IMR-90 (cell line): ENCODE results near the gene HS6ST3. TPM values are rescaled to one million over a fixed set of nuclear protein-coding genes. Genes with fewer than 3 reads are reported as not detected.

Experiments
- ATAC-seq: fragments of 200-7000 bp; cut with Tn5 transposase; 2 replicates; pipeline ENCODE4 v1.9.1; 2020; ENCODE audit warnings: low read depth, mild to moderate bottlenecking, moderate library complexity
- BruUV-seq: library from RNA; stranded (reverse); fragments of 400-500 nt; replicated peaks from 2 replicates; lab custom pipeline; 2021; lab: Mats Ljungman, UMichigan
- CTCF ChIA-PET: fragments of 300-600 bp; formaldehyde crosslinking; extraction: SDS; loops from one replicate; lab custom pipeline; 2021; ENCODE audit warnings: antibody characterized with exemption; lab: Yijun Ruan, JAX
- POLR2A ChIA-PET: fragments of 300-600 bp; sonication (Branson Sonifier 250); formaldehyde crosslinking; loops from one replicate; lab custom pipeline; 2022; ENCODE audit warnings: antibody characterized with exemption; ENCODE audit not compliant: unreplicated experiment; lab: Charles Lee
- DNase-seq: peaks from one replicate; pipeline ENCODE4 v3.0.0; 2013
- H2AFZ ChIP-seq: replicated peaks from 2 replicates; pipeline ENCODE3; 2013; ENCODE audit warnings: low read length, mild to moderate bottlenecking; ENCODE audit not compliant: poor library complexity
- H2AK5ac ChIP-seq: 2 replicates; pipeline ENCODE4 v1.6.1; 2013; ENCODE audit warnings: low read depth, low read length, inconsistent platforms
- H2AK9ac ChIP-seq: replicated peaks from 2 replicates; pipeline ENCODE3; 2013; ENCODE audit warnings: mild to moderate bottlenecking, low read depth, low read length, moderate library complexity; ENCODE audit not compliant: poor library complexity
- H2BK120ac ChIP-seq: 2 replicates; pipeline ENCODE4 v1.6.1; 2013; ENCODE audit warnings: low read depth, low read length, inconsistent platforms
- H2BK15ac ChIP-seq: 3 replicates; pipeline ENCODE4 v1.6.1; 2013; ENCODE audit warnings: low read depth, low read length, inconsistent platforms
- H2BK20ac ChIP-seq: 2 replicates; pipeline ENCODE4 v1.6.1; 2013; ENCODE audit warnings: low read depth, mild to moderate bottlenecking, inconsistent platforms, low read length, moderate library complexity
- H2BK5ac ChIP-seq: 2 replicates; pipeline ENCODE4 v1.6.1; 2013; ENCODE audit warnings: mild to moderate bottlenecking, low read depth, low read length, inconsistent platforms; ENCODE audit not compliant: poor library complexity, severe bottlenecking
- H3K14ac ChIP-seq: replicated peaks from 2 replicates; pipeline ENCODE4 v1.6.1; 2013; ENCODE audit warnings: low read depth, low read length, inconsistent platforms
- H3K18ac ChIP-seq: 2 replicates; pipeline ENCODE4 v1.6.1; 2013; ENCODE audit warnings: low read depth, low read length, control low read depth
- H3K23ac ChIP-seq: 2 replicates; pipeline ENCODE4 v1.6.1; 2013; ENCODE audit warnings: low read depth, low read length, inconsistent platforms
- H3K27ac ChIP-seq: 2 replicates; pipeline ENCODE4 v1.5.1; 2013; ENCODE audit warnings: mild to moderate bottlenecking, control low read depth, low read length; ENCODE audit not compliant: insufficient read depth
- H3K27me3 ChIP-seq: 2 replicates; pipeline ENCODE4 v1.6.1; 2013; ENCODE audit warnings: low read length; ENCODE audit not compliant: control insufficient read depth, insufficient read depth
- H3K36me3 ChIP-seq: 2 replicates; pipeline ENCODE4 v1.6.1; 2013; ENCODE audit warnings: low read length, mixed read lengths; ENCODE audit not compliant: control insufficient read depth, insufficient read depth
- H3K4ac ChIP-seq: 2 replicates; pipeline ENCODE4 v1.6.1; 2013; ENCODE audit warnings: low read depth, low read length, inconsistent platforms
- H3K4me1 ChIP-seq: 2 replicates; pipeline ENCODE4 v1.6.1; 2013; ENCODE audit warnings: low read length, mixed read lengths; ENCODE audit not compliant: control insufficient read depth, insufficient read depth
- H3K4me2 ChIP-seq: 2 replicates; pipeline ENCODE4 v1.6.1; 2013; ENCODE audit warnings: low read depth, mild to moderate bottlenecking, control low read depth, low read length, moderate library complexity
- H3K4me3 ChIP-seq: 2 replicates; pipeline ENCODE4 v1.5.1; 2013; ENCODE audit warnings: low read depth, mild to moderate bottlenecking, control low read depth, low read length, moderate library complexity; ENCODE audit not compliant: insufficient read depth
- H3K56ac ChIP-seq: 2 replicates; pipeline ENCODE4 v1.6.1; 2013; ENCODE audit warnings: low read length, inconsistent platforms; ENCODE audit not compliant: insufficient read depth; ENCODE audit errors: extremely low read depth
- H3K79me1 ChIP-seq, 2 experiments: 2 replicates each; pipeline ENCODE4 v1.6.1; 2013; ENCODE audit warnings: low read length in 2 of 2, inconsistent platforms in 1 of 2, low read depth in 1 of 2
- H3K9ac ChIP-seq: 2 replicates; pipeline ENCODE4 v1.6.1; 2013; ENCODE audit warnings: low read depth, low read length, control low read depth
- H3K9me1 ChIP-seq: 2 replicates; pipeline ENCODE4 v1.6.1; 2013; ENCODE audit warnings: low read length, inconsistent platforms; ENCODE audit not compliant: insufficient read depth
- H3K9me3 ChIP-seq: 2 replicates; pipeline ENCODE4 v1.6.1; 2013; ENCODE audit warnings: low read length; ENCODE audit not compliant: control insufficient read depth, insufficient read depth
- H4K20me1 ChIP-seq: 2 replicates; pipeline ENCODE4 v1.6.1; 2013; ENCODE audit warnings: low read length, inconsistent platforms; ENCODE audit not compliant: insufficient read depth
- H4K5ac ChIP-seq: 2 replicates; pipeline ENCODE4 v1.6.1; 2013; ENCODE audit warnings: mild to moderate bottlenecking, low read depth, low read length, control low read depth
- H4K8ac ChIP-seq, 2 experiments: 2 replicates each; pipeline ENCODE4 v1.6.1; 2013; ENCODE audit warnings: low read depth in 2 of 2, low read length in 2 of 2, control low read depth in 1 of 2, inconsistent platforms in 1 of 2
- H4K91ac ChIP-seq: 2 replicates; pipeline ENCODE4 v1.6.1; 2013; ENCODE audit warnings: low read depth, low read length, inconsistent platforms; ENCODE audit not compliant: insufficient read depth
- MAZ ChIP-seq: IDR thresholded peaks from 2 replicates; pipeline ENCODE4 v1.6.1; 2012; ENCODE audit warnings: low read depth, mild to moderate bottlenecking, low read length, improper control_type of control experiment, moderate library complexity, borderline replicate concordance
- NFE2L2 ChIP-seq: fragments of 150-350 bp; IDR thresholded peaks from 2 replicates; pipeline ENCODE4 v1.6.1; 2016; ENCODE audit warnings: low read depth, mild to moderate bottlenecking, low read length
- POLR2A ChIP-seq: IDR thresholded peaks from 2 replicates; pipeline ENCODE4 v1.6.1; 2012; ENCODE audit warnings: mild to moderate bottlenecking, low read depth, low read length
- RAD21 ChIP-seq: IDR thresholded peaks from 2 replicates; pipeline ENCODE4 v1.6.1; 2012; ENCODE audit warnings: low read length, improper control_type of control experiment
- WGBS, 2 experiments: methylation state at CpG; one replicate each; pipeline versions ENCODE4 v1.1.5 to v1.1.7; 2013; ENCODE audit warnings: missing lambda C conversion rate in 2 of 2; ENCODE audit not compliant: insufficient read length in 1 of 2; ENCODE audit errors: extremely low coverage in 2 of 2; 5-methylcytosine and 5-hydroxymethylcytosine counted together
- dilution Hi-C: fragments of 300-500 bp; cut with HindIII; formaldehyde crosslinking; loops from one replicate; pipeline ENCODE4 v1.14.3; 2018; ENCODE audit warnings: low sequenced_read_pairs; ENCODE audit not compliant: unreplicated experiment
- in situ Hi-C: fragments of 300-500 bp; cut with MboI; formaldehyde crosslinking; loops from 3 replicates; pipeline ENCODE4 v1.14.3; 2019; ENCODE audit warnings: low sequenced_read_pairs, inconsistent platforms, mixed read lengths
- intact Hi-C: fragments of 100-400 bp; cut with micrococcal nuclease; formaldehyde crosslinking; loops from 2 replicates; pipeline ENCODE4 v1.10.0; 2022
- polyA plus RNA-seq, 3 experiments: library from polyadenylated mRNA; depleted of rRNA; stranded (reverse); fragments of >200 nt; gene quantifications; 2 replicates each; pipeline ENCODE4 v1.2.3, GENCODE V29; 2012; ENCODE audit warnings: low replicate concordance in 1 of 3
- total RNA-seq: library from RNA; depleted of rRNA; stranded (reverse); fragments of >200 nt; gene quantifications from 2 replicates; pipeline ENCODE4 v1.2.3, GENCODE V29; 2012
- TF ChIP-seq, protein P1 (sequence below): fragments of 150-350 bp; IDR thresholded peaks from 2 replicates; pipeline ENCODE4 v1.6.1; 2017; ENCODE audit warnings: mild to moderate bottlenecking, antibody characterized with exemption, low read length, low read depth

Gene HS6ST3
- total and polyA plus RNA-seq, 2 of the 4 experiments (the other 2 are of a cell fraction) = not detected

- no peaks in the 10 kb centered on the region for H3K9me1 ChIP-seq
- no peak overlapping the region for H3K18ac ChIP-seq
- H3K23ac ChIP-seq = no peak overlapping the region
- H3K4ac ChIP-seq = no peak overlapping the region
- H3K56ac ChIP-seq = no peak overlapping the region
- BruUV-seq = no TSS peak
- in situ Hi-C loops (no loop called here), dilution Hi-C loops (no loop called here), intact Hi-C loops (no loop called here)
- TF ChIP-seq RAD21 (no peak), NFE2L2 (no peak), MAZ (no peak), POLR2A (no peak)
- TF ChIP-seq, protein P1, sequence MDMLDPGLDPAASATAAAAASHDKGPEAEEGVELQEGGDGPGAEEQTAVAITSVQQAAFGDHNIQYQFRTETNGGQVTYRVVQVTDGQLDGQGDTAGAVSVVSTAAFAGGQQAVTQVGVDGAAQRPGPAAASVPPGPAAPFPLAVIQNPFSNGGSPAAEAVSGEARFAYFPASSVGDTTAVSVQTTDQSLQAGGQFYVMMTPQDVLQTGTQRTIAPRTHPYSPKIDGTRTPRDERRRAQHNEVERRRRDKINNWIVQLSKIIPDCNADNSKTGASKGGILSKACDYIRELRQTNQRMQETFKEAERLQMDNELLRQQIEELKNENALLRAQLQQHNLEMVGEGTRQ = no peak
- H4K91ac ChIP-seq = no peak overlapping the region
- H3K27me3 ChIP-seq = no peaks in the 10 kb centered on the region
- H3K36me3 ChIP-seq = no peaks in the 10 kb centered on the region
- H4K8ac ChIP-seq = no peak overlapping the region
- H2AK5ac ChIP-seq = no peak overlapping the region
- ATAC-seq (no peak), DNase-seq (no peak)
- H3K4me3 ChIP-seq = no peak overlapping the region
- no peak overlapping the region for H2BK120ac ChIP-seq
- no peaks in the 10 kb centered on the region for H3K4me1 ChIP-seq
- no peak overlapping the region for H2BK15ac ChIP-seq
- H2BK20ac ChIP-seq = no peak overlapping the region
- ChIA-PET POLR2A (no interaction called here), CTCF (no interaction called here)
- no peaks in the 10 kb centered on the region for H3K79me1 ChIP-seq
- no peak overlapping the region for H2BK5ac ChIP-seq
- no peak overlapping the region for H3K14ac ChIP-seq
- no peak overlapping the region for H4K5ac ChIP-seq
- no peak overlapping the region for H2AFZ ChIP-seq
- H3K27ac ChIP-seq = no peak overlapping the region
- H3K9me3 ChIP-seq = no peaks in the 10 kb centered on the region
- no peak overlapping the region for H2AK9ac ChIP-seq
- no peak overlapping the region for H3K9ac ChIP-seq
- whole genome bisulfite sequencing, 2 experiments = no CpG with 5 or more reads among the region's 2 CpGs
- no peaks in the 10 kb centered on the region for H4K20me1 ChIP-seq
- H3K4me2 ChIP-seq = no peak overlapping the region
Observed at GRCh38 chr13:96796091-96796633, 706.3 kb downstream of the HS6ST3 start.
